Thyroid gland (tissue), 4 donors: ENCODE measurements around the gene UVSSA. TPM values are rescaled to one million over a fixed set of nuclear protein-coding genes. Genes with fewer than 3 reads are reported as not detected.

Source experiments
- DNase-seq, 2 donors: peaks; one replicate each; pipeline ENCODE4 v3.0.0-alpha.2; 2019
- H3K27ac ChIP-seq, 3 donors: fragments of 200-600 bp; sonication (generic); 1 replicate in 2 of 3; 2 replicates in 1 of 3; pipeline ENCODE4 v1.5.1; 2016 to 2019; ENCODE audit warnings: mild to moderate bottlenecking in 1 of 3, moderate library complexity in 1 of 3
- H3K27me3 ChIP-seq: fragments of 200-600 bp; sonication (generic); one replicate; pipeline ENCODE4 v1.5.1; 2019
- H3K36me3 ChIP-seq, 2 donors: fragments of 200-600 bp; sonication (generic); one replicate each; pipeline ENCODE4 v1.5.1; 2016 to 2019
- H3K4me1 ChIP-seq, 2 donors: fragments of 200-600 bp; sonication (generic); one replicate each; pipeline ENCODE4 v1.5.1; 2017 to 2019
- H3K4me3 ChIP-seq, 3 donors: fragments of 200-600 bp; sonication (generic); replicated peaks in 1 of 3; 1 replicate in 2 of 3; 2 replicates in 1 of 3; pipeline ENCODE4 v1.5.1; 2016; ENCODE audit warnings: mild to moderate bottlenecking in 1 of 3
- H3K9me3 ChIP-seq: fragments of 200-600 bp; sonication (generic); one replicate; pipeline ENCODE4 v1.5.1; 2017
- POLR2A ChIP-seq, 2 donors: fragments of 450-650 bp; IDR thresholded peaks; one replicate each; pipeline ENCODE4 v1.6.1; 2017; ENCODE audit warnings: antibody characterized with exemption in 2 of 2, mild to moderate bottlenecking in 2 of 2, moderate library complexity in 1 of 2
- WGBS, 2 donors: methylation state at CpG; one replicate each; pipeline ENCODE4 v1.1.5; 2017; 5-methylcytosine and 5-hydroxymethylcytosine counted together
- intact Hi-C: fragments of 100-400 bp; cut with DNase I; formaldehyde crosslinking; loops from one replicate; pipeline ENCODE4 v1.15.1; 2023
- total RNA-seq, 4 donors: library from RNA; depleted of rRNA; stranded (reverse); fragments of >200 nt; gene quantifications; one replicate each; pipeline ENCODE4 v1.2.3, GENCODE V29; 2016
- TF ChIP-seq, protein P1 (sequence below), 6 experiments: fragments of 200-600 bp in 3 of 6; fragments of 450-650 bp in 3 of 6; sonication (generic) in 3 of 6; IDR thresholded peaks; one replicate each; pipeline ENCODE4 v1.5.1; 2016 to 2019; ENCODE audit warnings: antibody characterized with exemption in 6 of 6, mild to moderate bottlenecking in 2 of 6, inconsistent platforms in 1 of 6, moderate library complexity in 1 of 6

The UVSSA gene
- total RNA-seq, 4 donors from 2014 or later: 16.7 to 38.7 (median 27.7) TPM

DNA sequence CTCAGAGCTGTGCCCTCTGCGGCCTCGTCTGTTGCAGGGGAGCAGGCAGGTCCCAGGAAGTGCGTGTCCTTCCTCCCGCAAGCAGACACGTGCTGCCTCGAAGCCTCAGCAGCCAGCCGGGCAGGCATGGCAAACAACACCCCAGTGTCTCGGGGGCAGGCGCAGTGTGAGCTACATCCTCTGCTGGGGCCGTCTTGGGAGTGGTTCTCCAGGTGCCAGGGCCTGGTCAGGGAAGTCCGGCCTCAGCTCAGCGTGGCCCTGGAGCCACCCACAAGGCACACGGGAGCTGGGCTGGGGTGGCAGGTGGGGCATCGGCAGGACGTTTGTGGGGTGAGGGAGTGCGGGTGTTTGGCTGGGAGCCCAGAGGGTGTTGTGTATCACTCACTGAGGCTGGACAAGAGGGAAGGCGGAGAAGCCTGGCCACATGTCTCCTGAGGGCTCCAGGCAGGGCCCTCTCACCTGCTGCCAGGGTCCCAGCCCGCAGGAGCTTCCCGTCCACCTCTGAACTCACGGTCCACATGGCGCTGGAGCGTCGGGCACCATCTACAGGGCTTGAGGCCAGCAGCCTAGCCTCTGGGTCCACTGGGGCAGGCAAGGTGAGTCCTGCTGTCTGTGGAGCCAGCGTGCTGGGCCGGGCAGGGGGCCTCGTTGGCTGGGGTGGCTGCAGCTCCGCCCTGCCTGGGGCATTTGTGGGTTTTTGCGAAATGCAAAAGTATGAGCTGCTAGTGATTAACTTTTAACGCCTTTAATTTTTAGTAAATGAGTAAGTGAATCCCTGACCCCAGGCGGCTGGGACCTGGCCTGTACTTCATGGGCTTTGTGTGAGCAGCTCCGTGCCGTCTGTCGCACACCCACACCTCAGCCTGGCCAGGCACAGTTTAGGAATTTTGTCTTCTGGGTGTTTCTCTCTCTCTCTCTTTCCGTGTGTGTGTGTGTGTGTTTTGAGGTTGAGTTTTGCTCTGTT lies 17.3 kb upstream of the UVSSA start:
- no peak overlapping the region for H3K27ac ChIP-seq
- WGBS, 2 donors: 82 to 92% methylated on average over 22 to 34 of the region's 34 CpGs
- DNase-seq: no peak

DNA sequence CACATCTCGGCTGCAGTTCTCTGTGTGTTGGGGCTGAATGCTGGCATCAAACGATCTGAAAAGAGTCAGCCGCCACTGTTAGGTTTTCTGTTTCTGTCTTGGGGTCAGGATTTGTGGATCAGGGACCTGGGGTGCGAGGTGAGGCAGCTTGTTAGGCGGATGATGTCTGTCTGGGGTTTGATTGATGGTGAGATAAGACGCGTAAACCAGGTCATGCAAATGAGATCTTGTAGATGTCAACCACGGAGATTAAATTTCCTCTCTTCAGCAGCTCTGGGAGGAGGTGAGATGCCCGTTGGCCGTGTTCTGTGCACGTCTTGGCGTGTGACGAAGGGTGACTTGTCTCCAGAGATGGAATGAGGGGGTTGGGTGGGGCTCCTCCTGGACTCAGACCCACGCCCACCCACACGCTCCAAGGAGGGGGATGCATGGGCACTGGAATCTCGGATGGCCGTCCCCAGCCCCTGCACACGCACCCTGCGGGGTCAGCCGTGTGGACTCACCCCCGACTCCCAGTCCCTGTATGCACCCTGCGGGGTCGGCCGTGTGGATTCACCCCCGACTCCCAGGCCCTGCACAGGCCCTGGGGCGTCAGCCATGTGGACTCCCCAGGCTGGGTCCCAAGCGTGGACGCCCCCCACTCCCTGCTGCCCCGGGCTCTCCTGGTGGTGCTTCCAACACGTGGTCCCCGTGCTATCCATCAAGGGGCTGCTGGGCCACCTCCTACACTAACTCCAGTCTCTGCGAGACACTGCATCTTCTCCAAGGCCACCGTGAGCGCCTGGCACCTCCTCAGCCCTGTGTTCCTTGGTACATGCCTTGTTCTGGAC lies 16.0 kb upstream of the UVSSA start:
- TF ChIP-seq, protein P1, sequence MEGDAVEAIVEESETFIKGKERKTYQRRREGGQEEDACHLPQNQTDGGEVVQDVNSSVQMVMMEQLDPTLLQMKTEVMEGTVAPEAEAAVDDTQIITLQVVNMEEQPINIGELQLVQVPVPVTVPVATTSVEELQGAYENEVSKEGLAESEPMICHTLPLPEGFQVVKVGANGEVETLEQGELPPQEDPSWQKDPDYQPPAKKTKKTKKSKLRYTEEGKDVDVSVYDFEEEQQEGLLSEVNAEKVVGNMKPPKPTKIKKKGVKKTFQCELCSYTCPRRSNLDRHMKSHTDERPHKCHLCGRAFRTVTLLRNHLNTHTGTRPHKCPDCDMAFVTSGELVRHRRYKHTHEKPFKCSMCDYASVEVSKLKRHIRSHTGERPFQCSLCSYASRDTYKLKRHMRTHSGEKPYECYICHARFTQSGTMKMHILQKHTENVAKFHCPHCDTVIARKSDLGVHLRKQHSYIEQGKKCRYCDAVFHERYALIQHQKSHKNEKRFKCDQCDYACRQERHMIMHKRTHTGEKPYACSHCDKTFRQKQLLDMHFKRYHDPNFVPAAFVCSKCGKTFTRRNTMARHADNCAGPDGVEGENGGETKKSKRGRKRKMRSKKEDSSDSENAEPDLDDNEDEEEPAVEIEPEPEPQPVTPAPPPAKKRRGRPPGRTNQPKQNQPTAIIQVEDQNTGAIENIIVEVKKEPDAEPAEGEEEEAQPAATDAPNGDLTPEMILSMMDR (IDR thresholded peaks at IDR 0.05): no peak
- no peak for TF ChIP-seq POLR2A (IDR thresholded peaks at IDR 0.05)
- Histone ChIP-seq H3K9me3 (no peaks in the 10 kb centered on the region), H3K4me3 (no peak overlapping the region), H3K36me3 (peaks cover 17 to 22% of the 10 kb centered on the region in 2 donors), H3K4me1 (no peaks in the 10 kb centered on the region), H3K27me3 (no peaks in the 10 kb centered on the region), H3K27ac (no peak overlapping the region)
- no peak for DNase-seq
- 89 to 93% methylated on average over 23 to 34 of the region's 34 CpGs for WGBS, 2 donors
- intact Hi-C loops: no loop called here

More for the DNA sequence above, 17.3 kb upstream of the UVSSA start:
- H3K4me1 ChIP-seq: no peaks in the 10 kb centered on the region
- no peaks in the 10 kb centered on the region for H3K9me3 ChIP-seq
- peaks cover 17 to 29% of the 10 kb centered on the region in 2 donors for H3K36me3 ChIP-seq
- H3K27me3 ChIP-seq: no peaks in the 10 kb centered on the region
- TF ChIP-seq POLR2A (IDR thresholded peaks at IDR 0.05): no peak
- TF ChIP-seq, protein P1 (IDR thresholded peaks at IDR 0.05): no peak
- intact Hi-C loops: no loop called here
- H3K4me3 ChIP-seq: no peak overlapping the region

DNA sequence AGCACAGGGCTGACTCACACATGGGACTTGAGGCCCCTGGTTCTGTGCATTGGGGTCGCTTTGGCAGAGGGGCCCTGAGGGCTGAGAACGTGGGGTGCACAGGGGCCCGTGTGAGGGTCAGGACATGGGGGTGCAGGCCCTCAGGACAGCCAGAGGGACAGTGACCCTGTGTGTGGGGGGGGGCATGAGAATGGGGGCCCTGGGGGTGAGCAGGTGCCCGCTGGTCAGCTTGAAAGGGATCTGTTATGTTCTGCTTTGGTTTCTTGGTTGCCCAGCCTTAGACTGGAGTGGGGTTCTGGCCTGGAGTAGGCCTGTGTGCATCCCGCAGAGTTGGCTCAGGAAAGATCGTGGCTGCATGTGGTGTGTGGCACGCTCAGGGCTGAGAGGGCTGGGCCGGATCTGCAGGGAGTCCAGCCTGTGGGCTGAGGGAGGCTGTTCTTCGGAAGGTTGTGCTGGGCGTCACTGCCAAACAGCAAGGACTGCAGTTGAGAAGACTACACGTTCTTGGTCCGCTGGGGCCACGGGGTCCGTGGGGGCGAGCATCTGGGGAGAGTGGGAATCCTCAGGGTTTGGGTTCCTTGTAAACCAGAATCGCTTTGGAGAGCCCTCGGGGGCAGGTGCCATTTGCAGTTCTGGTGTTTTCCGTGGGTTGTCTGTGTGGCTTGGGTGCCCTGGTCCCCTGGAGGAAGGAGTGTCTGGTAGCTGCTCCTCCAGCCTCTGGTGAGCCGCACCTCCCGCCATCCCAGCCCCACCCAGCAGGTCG lies 15.2 kb upstream of the UVSSA start:
- no peaks in the 10 kb centered on the region for H3K4me1 ChIP-seq
- H3K36me3 ChIP-seq: peaks cover 20 to 28% of the 10 kb centered on the region in 2 donors
- DNase-seq: no peak
- no peaks in the 10 kb centered on the region for H3K9me3 ChIP-seq
- no peak for TF ChIP-seq POLR2A (IDR thresholded peaks at IDR 0.05)
- TF ChIP-seq, protein P1 (IDR thresholded peaks at IDR 0.05): no peak
- H3K4me3 ChIP-seq: no peak overlapping the region
- no peak overlapping the region for H3K27ac ChIP-seq
- intact Hi-C loops: no loop called here
- 91 to 92% methylated on average over 11 to 18 of the region's 21 CpGs for WGBS, 2 donors
- H3K27me3 ChIP-seq: no peaks in the 10 kb centered on the region

DNA sequence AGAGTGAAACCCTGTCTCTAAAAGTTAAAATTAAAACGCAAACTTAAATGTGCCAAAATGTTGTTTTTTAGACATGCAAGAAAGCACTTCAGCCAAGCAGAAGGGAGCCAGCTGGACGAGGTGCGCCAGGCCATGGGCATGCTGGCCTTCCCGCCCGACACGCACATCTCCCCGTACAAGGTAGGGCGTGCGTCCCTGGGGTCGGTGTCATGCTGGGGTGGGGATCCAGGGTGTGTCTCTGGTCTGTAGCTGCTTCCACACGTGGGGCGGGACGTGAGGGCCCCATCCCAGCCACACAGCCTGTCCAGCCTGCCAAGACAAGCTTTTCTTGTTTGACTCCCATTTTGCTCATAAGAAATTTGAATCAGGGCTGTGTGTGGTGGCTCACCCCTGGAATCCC lies 14.3 kb upstream of the UVSSA start:
- no peak for DNase-seq
- H3K9me3 ChIP-seq: no peaks in the 10 kb centered on the region
- no peak overlapping the region for H3K27ac ChIP-seq
- no peaks in the 10 kb centered on the region for H3K27me3 ChIP-seq
- TF ChIP-seq, protein P1 (IDR thresholded peaks at IDR 0.05): no peak
- TF ChIP-seq POLR2A (IDR thresholded peaks at IDR 0.05): no peak
- WGBS, 2 donors: 86 to 96% methylated on average over 13 of the region's 13 CpGs
- intact Hi-C loops: no loop called here
- H3K4me1 ChIP-seq: no peaks in the 10 kb centered on the region
- H3K36me3 ChIP-seq: peaks cover 29 to 34% of the 10 kb centered on the region in 2 donors
- no peak overlapping the region for H3K4me3 ChIP-seq
